OCI-LY7 (cell line): ENCODE measurements around the gene CCDC184.

Source experiments
- EZH2phosphoT487 ChIP-seq: fragments of 200-600 bp; sonication (generic); IDR thresholded peaks from 2 replicates; pipeline ENCODE4 v1.6.1; 2018; ENCODE audit warnings: low read depth, borderline replicate concordance, mild to moderate bottlenecking, mixed run types, antibody characterized with exemption, low read length, moderate library complexity, mixed read lengths
- TF ChIP-seq, protein P1 (sequence below): fragments of 200-600 bp; sonication (generic); conservative IDR thresholded peaks from 2 replicates; pipeline ENCODE4 v1.5.1; 2014; ENCODE audit warnings: mild to moderate bottlenecking, antibody characterized with exemption, low read length, moderate library complexity, mixed read lengths

DNA sequence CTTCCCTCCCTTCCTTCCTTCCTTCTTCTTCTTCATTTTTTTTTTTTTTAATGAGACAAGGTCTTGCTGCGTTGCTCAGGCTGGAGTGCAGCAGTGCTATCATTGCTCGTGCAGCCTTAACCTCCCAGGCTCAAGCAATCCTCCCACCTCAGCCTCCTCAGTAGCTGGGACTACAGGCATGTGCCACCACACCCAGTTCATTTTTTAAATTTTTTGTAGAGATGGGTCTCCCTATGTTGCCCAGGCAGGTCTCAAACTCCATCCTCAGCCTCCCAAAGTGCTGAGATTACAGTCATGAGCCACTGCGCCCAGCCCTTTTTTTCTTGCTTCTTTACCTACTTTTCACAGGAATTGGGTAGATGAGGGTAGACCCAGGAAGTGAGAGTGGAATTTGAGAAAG, 18.1 kb downstream of the CCDC184 start:
- TF ChIP-seq, protein P1, sequence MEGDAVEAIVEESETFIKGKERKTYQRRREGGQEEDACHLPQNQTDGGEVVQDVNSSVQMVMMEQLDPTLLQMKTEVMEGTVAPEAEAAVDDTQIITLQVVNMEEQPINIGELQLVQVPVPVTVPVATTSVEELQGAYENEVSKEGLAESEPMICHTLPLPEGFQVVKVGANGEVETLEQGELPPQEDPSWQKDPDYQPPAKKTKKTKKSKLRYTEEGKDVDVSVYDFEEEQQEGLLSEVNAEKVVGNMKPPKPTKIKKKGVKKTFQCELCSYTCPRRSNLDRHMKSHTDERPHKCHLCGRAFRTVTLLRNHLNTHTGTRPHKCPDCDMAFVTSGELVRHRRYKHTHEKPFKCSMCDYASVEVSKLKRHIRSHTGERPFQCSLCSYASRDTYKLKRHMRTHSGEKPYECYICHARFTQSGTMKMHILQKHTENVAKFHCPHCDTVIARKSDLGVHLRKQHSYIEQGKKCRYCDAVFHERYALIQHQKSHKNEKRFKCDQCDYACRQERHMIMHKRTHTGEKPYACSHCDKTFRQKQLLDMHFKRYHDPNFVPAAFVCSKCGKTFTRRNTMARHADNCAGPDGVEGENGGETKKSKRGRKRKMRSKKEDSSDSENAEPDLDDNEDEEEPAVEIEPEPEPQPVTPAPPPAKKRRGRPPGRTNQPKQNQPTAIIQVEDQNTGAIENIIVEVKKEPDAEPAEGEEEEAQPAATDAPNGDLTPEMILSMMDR, result no peak
- TF ChIP-seq EZH2phosphoT487, result no peak
